ENCODE results near the gene MYL12A. TPM values are rescaled to one million over a fixed set of nuclear protein-coding genes. Genes with fewer than 3 reads are reported as not detected.

MYL12A gene
- total and polyA plus RNA-seq, 7 donors, result 165 to 1,173 (median 208) TPM

DNA sequence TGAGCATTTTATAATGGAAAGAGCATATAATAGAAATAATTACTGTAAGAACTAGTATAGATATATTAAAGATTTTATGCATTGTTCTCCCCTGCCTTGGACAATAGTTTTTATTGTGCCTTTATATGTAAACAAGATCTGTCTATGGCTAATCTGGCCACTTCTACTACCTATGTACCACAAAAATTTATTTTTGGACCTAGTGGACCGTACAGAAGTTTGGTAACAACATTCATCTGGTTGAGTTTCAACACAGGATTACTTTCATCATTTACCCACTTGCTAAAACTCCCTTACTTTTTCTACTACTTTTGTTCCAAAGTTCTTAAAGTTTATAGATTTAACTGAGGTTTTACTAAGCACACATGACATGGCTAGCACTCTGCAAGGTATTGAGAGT is 14.6 kb upstream of the MYL12A start:
- Histone ChIP-seq H3K4me1 (no peaks in the 10 kb centered on the region), H3K9me3 (no peaks in the 10 kb centered on the region), H3K4me3 (no peak overlapping the region), H3K27ac (no peak overlapping the region), H3K27me3 (no peaks in the 10 kb centered on the region), H3K36me3 (no peaks in the 10 kb centered on the region)
- 86 to 97% methylated on average over 1 of the region's 1 CpG for WGBS, 2 donors
- DNase-seq, result no peak
- TF ChIP-seq POLR2A (IDR thresholded peaks at IDR 0.05), result no peak
- TF ChIP-seq POLR2AphosphoS5 (IDR thresholded peaks at IDR 0.05), result no peak
- no peak for TF ChIP-seq EP300 (IDR thresholded peaks at IDR 0.05)
- TF ChIP-seq, protein P1, sequence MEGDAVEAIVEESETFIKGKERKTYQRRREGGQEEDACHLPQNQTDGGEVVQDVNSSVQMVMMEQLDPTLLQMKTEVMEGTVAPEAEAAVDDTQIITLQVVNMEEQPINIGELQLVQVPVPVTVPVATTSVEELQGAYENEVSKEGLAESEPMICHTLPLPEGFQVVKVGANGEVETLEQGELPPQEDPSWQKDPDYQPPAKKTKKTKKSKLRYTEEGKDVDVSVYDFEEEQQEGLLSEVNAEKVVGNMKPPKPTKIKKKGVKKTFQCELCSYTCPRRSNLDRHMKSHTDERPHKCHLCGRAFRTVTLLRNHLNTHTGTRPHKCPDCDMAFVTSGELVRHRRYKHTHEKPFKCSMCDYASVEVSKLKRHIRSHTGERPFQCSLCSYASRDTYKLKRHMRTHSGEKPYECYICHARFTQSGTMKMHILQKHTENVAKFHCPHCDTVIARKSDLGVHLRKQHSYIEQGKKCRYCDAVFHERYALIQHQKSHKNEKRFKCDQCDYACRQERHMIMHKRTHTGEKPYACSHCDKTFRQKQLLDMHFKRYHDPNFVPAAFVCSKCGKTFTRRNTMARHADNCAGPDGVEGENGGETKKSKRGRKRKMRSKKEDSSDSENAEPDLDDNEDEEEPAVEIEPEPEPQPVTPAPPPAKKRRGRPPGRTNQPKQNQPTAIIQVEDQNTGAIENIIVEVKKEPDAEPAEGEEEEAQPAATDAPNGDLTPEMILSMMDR (IDR thresholded peaks at IDR 0.05), result no peak
- intact Hi-C loops (cut with DNase I), result no loop called here

DNA sequence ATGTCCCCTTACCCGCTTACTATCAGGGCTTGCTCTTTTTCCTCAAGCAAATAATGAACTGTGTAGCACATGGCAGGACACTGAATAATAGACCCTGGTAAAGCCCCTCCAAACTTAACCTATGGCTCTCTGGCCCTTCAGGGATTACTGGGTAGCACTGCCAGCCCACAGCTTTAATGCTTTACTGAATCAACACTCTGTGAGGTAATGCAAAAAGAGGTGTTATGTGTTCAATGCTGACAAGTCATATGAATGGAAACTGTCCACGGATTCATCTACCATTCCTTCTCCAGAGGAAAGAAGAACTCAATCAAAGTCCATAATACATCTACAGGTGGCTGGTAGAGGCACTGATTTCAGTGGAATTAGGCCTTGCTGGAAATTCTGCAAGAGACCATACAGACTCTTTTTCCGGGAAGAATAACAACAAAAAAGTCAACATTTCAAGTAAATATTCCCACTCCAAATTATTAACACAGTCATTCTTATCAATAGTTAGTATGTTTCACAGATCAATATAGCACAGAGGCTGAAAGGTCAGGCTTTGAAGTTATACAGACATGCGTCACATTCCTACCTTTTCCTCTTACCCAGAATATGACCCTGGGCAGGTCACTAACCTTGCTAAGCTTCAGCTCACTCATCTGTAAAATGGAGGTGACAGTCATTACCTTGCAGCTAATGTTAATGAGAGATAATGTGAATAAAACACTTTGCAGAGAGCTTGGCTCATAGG is 14.0 kb upstream of the MYL12A start:
- Histone ChIP-seq H3K27me3 (no peaks in the 10 kb centered on the region), H3K36me3 (no peaks in the 10 kb centered on the region), H3K27ac (no peak overlapping the region), H3K4me3 (no peak overlapping the region), H3K4me1 (no peaks in the 10 kb centered on the region), H3K9me3 (no peaks in the 10 kb centered on the region)
- WGBS, 2 donors, result 61 to 82% methylated on average over 4 of the region's 4 CpGs
- no peak for DNase-seq
- TF ChIP-seq POLR2A (IDR thresholded peaks at IDR 0.05) (no peak), EP300 (IDR thresholded peaks at IDR 0.05) (no peak), POLR2AphosphoS5 (IDR thresholded peaks at IDR 0.05) (no peak)
- TF ChIP-seq, protein P1 (IDR thresholded peaks at IDR 0.05), result no peak
- intact Hi-C loops (cut with DNase I), result no loop called here

DNA sequence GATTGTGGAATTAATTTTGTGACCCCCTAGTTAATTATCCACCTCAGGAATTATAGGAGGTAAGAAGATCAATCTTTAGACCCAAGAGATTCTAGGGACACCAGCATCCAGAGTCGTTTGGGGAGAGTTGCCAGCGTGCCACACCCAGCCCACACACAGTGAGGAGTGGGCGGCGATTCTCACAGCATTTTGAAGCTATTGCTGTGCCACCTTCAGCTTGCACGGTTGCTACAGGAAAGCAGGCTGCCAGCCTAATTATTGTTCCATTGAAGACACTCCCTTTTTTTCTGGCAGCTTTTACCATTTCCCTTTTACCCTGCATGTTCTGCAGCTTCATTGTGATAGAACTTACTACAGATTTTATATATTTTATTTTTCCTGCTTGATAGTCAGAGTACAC is 13.1 kb upstream of the MYL12A start:
- 9 to 54% methylated on average over 5 of the region's 5 CpGs for WGBS, 2 donors
- DNase-seq, result no peak
- no peak overlapping the region for H3K27ac ChIP-seq
- intact Hi-C loops (cut with DNase I), result no loop called here
- H3K36me3 ChIP-seq, result no peaks in the 10 kb centered on the region
- H3K4me1 ChIP-seq, result no peaks in the 10 kb centered on the region
- no peak for TF ChIP-seq POLR2AphosphoS5 (IDR thresholded peaks at IDR 0.05)
- TF ChIP-seq EP300 (IDR thresholded peaks at IDR 0.05), result no peak
- TF ChIP-seq, protein P1 (IDR thresholded peaks at IDR 0.05), result no peak
- no peaks in the 10 kb centered on the region for H3K9me3 ChIP-seq
- no peaks in the 10 kb centered on the region for H3K27me3 ChIP-seq
- no peak overlapping the region for H3K4me3 ChIP-seq

DNA sequence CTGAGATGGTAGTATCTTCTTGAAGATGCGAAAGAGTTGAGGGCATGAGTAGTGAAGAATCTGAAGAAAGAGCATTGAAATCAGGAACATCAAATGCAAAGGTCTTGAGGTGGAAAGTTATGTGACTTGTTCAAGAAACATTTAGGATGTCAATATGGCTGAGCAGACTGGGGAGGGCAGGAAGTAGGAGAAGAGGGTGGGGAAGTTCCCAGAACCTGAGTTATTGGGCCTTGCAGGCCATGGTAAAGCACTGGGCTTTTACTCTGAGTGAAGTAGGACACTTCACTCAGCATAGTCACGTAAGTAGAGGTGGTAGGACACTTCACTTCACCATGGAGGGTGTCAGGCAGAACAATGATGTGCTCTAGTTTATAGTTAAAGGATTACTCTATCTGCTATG is 11.8 kb upstream of the MYL12A start:
- Histone ChIP-seq H3K4me1 (no peaks in the 10 kb centered on the region), H3K27me3 (no peaks in the 10 kb centered on the region)
- intact Hi-C loops (cut with DNase I), result no loop called here

More for the DNA sequence above, 11.8 kb upstream of the MYL12A start:
- no peak overlapping the region for H3K4me3 ChIP-seq
- no peaks in the 10 kb centered on the region for H3K36me3 ChIP-seq
- 96 to 98% methylated on average over 2 of the region's 2 CpGs for WGBS, 2 donors
- no peak for TF ChIP-seq POLR2A (IDR thresholded peaks at IDR 0.05)
- TF ChIP-seq, protein P1 (IDR thresholded peaks at IDR 0.05), result no peak
- no peak for TF ChIP-seq EP300 (IDR thresholded peaks at IDR 0.05)
- no peak for TF ChIP-seq POLR2AphosphoS5 (IDR thresholded peaks at IDR 0.05)
- no peaks in the 10 kb centered on the region for H3K9me3 ChIP-seq
- no peak for DNase-seq
- H3K27ac ChIP-seq, result no peak overlapping the region
